HG02885 (cell line): ENCODE results near the gene MAN2A2.
"Not testable (repeated sequence)": the region's sequence is repeated elsewhere in the genome, so short reads cannot be mapped to it uniquely, and the experiment has no call there.

Experiments
- ATAC-seq: cut with Tn5 transposase; IDR thresholded peaks from one replicate; pipeline ENCODE4 v1.9.1; 2021; ENCODE audit warnings: mild to moderate bottlenecking; ENCODE audit not compliant: unreplicated experiment, poor library complexity

MAN2A2 gene

DNA sequence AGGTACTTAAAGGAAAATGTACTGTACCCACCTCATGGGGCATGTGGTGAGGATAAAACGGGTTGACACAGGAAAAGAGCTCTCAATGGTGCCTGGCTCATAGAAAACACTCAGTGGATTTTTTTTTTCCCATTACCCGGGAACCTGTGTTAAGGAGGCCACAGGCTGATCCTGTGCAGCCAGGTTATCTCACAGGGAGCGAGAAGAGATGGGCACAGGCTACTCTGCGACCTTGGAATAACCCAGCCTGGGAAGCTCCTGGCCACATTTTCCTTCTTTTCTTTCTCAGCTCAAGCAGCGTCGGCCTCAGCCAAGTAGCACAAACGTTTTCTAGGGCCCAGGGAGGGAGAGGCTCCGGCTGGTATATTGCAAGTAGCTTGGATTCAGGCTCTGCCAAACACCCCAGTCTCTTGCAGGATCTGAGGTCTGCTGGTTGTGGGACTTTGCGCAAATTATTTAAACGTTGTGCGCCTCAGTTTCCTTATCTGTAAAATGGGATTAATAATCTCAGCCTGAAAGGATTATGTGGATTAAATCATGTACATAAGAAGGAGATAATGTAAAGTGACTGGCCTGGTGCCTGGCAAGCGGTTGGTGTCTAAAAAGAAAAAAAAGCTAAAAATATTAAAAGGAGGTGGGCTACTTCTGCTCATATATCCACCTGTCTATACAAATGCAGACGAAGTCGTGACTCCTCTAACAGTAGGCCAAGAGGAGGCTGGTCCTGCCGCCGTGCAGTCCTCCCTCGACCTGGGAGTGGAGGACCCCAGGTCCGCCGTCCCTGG lies 32.6 kb upstream of the MAN2A2 start:
- peak; percentile 16 for ATAC-seq

GRCh38 chr15:90871139-90871715 lies 31.9 kb upstream of the MAN2A2 start:
- ATAC-seq, result peak; percentile 33

- peak; percentile 37 for ATAC-seq
These were observed 31.2 kb upstream of the MAN2A2 start for GRCh38 chr15:90871716-90872485.

GRCh38 chr15:90872486-90873184 lies 30.5 kb upstream of the MAN2A2 start:
- ATAC-seq, result peak; percentile 24

DNA sequence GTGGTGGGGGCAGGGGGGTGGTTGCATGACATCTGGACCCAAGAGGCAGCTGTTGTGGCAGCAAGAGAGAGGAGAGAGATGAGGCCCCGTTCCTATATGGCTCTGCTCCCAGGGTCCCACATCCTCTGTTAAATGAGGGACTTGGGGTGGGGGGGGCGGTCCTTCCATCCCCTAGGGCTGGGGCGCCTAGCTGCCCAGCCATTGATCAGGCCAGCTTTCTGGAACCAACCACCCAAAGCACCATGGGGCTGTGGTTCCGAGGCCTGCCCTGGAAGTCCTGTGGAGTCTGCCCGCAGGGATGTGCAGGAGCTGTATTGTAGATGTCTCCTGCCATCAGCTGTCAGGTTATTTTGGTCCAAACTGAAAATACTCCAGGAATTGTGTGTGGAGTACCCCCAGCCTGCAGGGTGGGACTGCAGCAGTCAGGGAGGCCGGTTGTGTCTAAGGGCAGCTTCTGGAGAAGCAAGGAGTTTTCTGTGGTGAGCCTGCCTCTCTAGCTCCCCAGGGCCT lies 29.6 kb upstream of the MAN2A2 start:
- ATAC-seq, result no peak

- ATAC-seq, result no peak
These were observed 29.0 kb upstream of the MAN2A2 start for GRCh38 chr15:90873998-90874605.

- ATAC-seq, result not testable (repeated sequence)
These were observed 28.1 kb upstream of the MAN2A2 start for GRCh38 chr15:90874986-90875385.

DNA sequence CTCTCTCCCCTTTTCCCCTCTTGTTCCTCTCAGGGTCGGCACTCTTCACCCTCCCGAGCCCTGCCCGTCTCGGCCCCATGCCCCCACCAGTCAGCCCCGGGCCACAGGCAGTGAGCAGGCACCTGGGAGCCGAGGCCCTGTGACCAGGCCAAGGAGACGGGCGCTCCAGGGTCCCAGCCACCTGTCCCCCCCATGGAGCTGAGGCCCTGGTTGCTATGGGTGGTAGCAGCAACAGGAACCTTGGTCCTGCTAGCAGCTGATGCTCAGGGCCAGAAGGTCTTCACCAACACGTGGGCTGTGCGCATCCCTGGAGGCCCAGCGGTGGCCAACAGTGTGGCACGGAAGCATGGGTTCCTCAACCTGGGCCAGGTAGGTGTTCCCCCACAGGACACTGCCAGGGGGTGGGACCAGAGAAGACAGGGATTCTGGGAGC lies 27.5 kb upstream of the MAN2A2 start:
- no peak for ATAC-seq

GRCh38 chr15:90876046-90876445 lies 27.1 kb upstream of the MAN2A2 start:
- no peak for ATAC-seq

DNA sequence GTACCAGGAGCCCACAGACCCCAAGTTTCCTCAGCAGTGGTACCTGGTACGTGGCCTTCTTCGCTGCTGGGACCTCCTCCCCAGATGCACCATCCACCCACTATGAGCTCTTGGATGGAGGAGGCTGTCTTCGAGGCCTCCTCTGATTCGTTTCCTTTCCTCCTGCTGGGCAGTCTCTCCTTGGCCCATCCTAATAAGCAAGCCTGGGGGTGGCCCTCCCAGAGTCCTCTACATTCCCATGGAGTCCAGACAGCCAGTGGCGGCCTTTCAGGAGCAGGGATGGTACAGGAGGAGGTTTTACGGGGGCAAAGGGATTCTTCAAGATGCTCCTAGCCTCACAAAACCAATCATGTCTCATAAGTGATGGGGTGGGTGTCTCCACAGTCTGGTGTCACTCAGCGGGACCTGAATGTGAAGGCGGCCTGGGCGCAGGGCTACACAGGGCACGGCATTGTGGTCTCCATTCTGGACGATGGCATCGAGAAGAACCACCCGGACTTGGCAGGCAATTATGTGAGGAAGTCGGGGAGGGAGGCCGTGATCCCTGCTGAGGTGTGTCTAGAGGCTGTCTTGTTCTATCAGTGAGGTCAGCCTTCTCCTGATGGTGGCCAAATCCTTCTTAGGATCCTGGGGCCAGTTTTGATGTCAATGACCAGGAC lies 26.5 kb upstream of the MAN2A2 start:
- ATAC-seq, result no peak

DNA sequence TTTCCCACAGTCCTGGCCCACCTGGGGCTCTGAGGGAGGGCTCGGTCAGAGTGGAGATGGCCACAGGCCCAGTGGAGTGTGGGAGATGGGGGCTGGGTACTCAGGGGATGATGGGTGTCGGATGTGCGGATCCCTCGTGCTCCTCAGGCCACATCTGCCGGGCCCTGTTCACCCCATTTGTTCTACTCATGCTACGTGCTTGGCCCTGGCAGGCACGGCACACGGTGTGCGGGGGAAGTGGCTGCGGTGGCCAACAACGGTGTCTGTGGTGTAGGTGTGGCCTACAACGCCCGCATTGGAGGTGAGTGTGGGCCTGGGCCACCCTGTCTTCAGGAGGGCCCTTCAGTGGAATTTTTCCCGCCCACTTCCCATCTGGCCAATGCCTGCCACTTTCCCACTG lies 25.8 kb upstream of the MAN2A2 start:
- ATAC-seq, result no peak

- no peak for ATAC-seq
These were observed 25.1 kb upstream of the MAN2A2 start for GRCh38 chr15:90877996-90878395.

- ATAC-seq, result no peak
These were observed 24.4 kb upstream of the MAN2A2 start for GRCh38 chr15:90878660-90879059.

DNA sequence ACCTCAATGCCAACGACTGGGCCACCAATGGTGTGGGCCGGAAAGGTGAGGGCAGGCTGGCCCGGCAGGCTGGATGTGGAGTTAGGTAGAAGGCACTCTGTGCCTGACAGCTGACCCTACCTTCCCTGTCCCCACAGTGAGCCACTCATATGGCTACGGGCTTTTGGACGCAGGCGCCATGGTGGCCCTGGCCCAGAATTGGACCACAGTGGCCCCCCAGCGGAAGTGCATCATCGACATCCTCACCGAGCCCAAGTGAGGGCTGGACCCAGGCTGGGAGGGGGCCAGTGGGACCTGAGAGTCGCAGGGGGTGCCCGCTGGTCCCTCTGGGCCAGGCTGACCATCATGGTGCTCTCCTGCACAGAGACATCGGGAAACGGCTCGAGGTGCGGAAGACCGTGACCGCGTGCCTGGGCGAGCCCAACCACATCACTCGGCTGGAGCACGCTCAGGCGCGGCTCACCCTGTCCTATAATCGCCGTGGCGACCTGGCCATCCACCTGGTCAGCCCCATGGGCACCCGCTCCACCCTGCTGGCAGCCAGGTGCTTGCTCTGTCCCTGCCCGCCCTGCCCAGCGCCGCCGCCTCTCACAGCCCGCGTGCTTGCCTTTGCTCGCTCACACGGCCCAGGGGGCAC lies 23.3 kb upstream of the MAN2A2 start:
- ATAC-seq, result no peak

DNA sequence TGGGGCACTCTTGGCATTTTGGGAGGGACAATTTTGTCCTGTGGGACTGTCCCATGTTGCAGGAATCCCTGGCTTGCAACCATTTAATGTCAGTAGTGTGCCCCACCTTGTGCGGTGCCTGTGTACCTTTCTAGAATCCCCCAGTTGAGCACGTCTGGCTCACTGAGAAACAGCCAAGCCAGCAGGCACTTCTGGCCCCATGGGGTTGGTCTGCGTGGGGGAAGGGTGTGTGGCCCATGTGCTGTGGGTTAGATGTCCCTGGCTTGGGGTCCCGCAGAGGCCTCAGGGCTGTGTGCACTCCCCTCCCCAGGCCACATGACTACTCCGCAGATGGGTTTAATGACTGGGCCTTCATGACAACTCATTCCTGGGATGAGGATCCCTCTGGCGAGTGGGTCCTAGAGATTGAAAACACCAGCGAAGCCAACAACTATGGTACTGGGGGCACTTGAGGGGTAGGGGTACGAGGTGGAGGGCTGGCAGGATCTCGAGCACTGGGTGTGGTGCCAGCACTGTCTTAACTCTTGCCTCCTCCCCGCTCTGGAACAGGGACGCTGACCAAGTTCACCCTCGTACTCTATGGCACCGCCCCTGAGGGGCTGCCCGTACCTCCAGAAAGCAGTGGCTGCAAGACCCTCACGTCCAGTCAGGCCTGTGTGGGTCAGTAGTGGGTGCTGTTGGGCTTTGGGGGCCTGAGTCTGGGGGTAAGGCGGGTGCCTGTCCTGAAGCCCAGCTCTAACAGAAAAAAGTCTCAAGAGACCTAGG lies 22.5 kb upstream of the MAN2A2 start:
- ATAC-seq, result no peak

GRCh38 chr15:90881181-90881977 lies 21.7 kb upstream of the MAN2A2 start:
- ATAC-seq, result no peak

GRCh38 chr15:90881978-90882721 lies 21.0 kb upstream of the MAN2A2 start:
- no peak for ATAC-seq
